GM21786 (cell line): ENCODE measurements around the gene BRD1.

Experiments used
- ATAC-seq: cut with Tn5 transposase; IDR thresholded peaks from one replicate; pipeline ENCODE4 v1.9.1; 2021; ENCODE audit not compliant: unreplicated experiment

BRD1 gene

GRCh38 chr22:49734882-49735281 is 92.8 kb downstream of the BRD1 start:
- no peak for ATAC-seq

DNA sequence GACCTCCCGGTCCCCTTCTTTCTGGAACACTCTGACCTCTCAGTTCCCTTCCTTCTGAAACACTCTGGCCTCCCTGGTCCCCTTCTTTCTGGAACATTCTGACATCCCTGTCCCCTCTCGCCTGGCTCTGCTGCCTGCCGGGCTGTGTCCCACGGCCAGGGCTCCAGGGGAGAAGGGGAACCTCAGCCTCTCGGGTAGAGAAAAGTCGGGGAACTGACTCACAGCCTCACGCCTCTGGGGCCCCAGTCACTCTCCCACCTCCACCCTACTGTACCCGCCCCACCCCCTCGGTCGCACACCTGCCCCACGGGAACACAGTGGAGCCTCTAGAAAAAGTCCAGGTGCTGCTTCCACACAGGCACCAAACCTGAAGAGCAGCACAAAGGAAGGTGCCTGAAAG is 93.3 kb downstream of the BRD1 start:
- no peak for ATAC-seq

- ATAC-seq = no peak
These were observed 94.0 kb downstream of the BRD1 start for GRCh38 chr22:49733631-49734030.

DNA sequence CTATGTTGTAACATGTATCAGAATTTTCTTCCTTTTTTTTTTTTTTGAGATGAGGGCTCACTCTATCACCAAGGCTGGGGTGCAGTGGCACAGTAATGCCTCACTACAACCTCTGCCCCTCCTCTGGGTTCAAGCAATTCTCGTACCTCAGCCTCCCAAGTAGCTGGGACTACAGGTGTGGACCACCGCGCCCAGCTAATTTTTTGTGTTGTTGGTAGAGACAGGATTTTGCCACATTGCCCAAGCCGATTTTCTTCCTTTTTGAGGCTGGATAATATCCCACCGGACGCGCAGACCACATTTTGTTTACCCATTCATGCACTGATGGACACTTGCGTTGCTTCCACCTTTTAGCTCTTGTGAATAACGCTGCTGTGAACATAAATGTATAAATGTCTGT is 97.0 kb downstream of the BRD1 start:
- ATAC-seq = no peak

DNA sequence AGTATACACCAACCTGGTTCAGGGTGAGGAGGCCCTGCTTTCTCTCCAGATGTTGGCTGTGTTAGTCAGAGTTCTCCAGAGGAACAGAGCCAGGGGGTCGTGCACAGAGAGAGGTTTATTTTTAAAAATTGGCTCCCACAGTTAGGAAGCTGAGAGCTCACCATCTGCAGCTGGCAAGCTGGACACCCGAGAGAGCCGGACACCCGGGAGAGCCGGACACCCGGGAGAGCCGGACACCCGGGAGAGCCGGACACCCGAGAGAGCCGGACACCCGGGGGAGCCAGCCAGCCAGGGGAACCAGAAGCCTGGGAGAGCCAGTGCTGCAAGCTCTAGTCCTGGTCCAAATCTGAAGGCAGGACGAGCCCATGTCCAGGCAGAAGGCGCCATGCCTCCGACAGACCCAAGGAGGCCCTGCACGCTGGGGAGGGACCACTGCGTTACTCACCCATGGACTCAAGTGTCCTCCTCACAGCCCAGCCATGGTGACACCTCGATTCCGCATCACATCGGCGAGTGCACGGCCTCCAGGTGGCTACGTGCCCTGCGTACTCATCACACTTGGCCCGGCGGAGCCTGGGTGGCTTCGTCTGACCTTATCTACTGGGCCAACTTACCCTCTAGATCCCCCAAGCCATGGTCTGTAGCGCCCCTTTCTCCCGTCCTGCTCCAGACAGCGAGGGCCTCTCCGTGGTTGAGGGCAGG is 99.0 kb downstream of the BRD1 start:
- ATAC-seq = no peak

GRCh38 chr22:49727881-49728569 is 99.6 kb downstream of the BRD1 start:
- ATAC-seq = no peak

- no peak for ATAC-seq
These were observed 100.3 kb downstream of the BRD1 start for GRCh38 chr22:49727191-49727880.

GRCh38 chr22:49726701-49727101 is 101.0 kb downstream of the BRD1 start:
- ATAC-seq = no peak

- no peak for ATAC-seq
These were observed 101.5 kb downstream of the BRD1 start for GRCh38 chr22:49726022-49726681.

DNA sequence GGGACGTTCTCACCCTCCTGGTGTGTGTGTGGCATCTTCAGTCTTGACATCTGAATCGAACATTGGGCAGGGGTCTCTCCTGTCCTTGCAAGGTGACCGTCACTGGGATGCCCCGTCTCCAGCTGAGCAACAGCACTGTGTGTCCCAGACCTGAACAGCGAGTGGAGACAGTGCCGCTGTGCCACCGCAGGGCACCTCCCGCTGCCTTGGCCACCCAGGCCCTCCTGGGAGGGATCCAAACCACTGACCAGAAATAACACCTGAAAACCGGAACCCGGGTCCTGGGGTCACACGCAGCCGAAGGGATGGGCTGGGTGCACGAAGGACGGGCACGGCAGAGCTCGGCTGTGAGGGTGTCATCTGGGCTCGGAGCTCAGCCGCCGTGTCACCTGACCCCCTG is 102.2 kb downstream of the BRD1 start:
- ATAC-seq = no peak

DNA sequence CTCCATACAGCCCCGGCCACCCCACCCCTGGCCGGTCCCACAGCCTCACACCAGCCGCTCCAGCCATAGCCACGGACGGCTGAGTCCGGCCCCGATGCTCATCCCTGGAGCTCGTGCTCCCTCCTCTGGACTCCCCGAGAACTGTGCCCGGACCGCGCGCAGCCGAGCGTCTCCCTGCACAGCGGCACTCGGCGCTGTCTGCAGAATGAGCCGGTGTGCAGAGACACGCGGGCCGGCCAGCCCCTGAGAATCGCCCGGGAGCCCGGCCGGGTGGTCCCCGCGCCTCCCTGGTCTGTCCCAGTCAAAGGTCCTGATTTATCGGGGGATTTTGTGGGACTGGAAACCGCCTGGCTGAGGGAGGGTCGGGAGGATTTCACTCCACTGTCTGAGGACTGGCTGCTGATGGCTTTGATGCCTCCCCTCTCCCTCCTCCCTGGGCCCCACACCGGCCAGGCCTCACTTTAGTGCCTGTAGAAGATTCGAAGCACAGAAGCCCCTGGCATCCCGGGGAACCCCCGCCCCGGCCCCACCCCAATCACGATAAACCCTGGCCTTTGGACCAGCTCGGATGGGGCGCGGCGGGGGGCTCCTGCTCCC is 102.7 kb downstream of the BRD1 start:
- ATAC-seq = no peak

DNA sequence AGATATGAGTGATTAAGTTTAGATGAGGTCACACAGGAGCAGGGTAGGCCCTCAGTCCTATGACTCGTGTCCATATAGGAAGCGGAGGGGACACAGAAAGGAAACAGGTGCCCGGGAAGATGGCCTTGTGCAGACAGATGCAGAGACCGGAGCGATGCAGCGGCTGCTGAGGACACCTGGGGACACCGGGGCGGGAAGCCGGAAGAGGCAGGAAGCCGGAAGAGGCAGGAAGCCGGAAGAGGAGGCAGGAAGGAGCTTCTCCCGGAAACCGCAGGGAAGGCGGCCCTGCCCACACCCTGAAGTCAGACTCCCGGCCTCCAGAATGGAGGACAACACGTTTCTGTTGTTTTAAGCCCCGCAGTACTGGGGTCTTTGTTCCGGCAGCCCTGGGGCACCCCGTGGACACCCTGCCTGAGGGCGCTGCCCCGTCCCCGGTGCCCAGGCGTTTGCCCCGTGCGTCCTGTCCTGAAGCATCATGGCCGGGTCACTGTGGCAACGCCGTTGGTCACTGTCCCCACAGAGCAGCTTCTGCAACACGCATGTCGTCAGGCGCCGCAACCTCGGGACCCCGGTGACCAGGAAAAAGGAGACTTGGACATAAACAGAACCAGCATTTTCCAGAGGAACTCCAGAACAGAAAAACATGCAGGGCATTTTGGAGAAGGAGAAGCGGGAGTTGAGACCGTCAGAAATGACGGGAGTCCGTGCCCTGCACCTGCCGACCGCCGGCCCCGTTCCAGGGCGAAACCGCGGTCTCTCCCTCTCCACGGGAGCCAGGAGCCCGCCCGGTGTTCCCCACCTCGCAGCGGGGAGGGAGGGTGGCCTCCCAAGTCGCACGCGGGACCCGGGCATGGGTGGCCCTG is 103.4 kb downstream of the BRD1 start:
- no peak for ATAC-seq

DNA sequence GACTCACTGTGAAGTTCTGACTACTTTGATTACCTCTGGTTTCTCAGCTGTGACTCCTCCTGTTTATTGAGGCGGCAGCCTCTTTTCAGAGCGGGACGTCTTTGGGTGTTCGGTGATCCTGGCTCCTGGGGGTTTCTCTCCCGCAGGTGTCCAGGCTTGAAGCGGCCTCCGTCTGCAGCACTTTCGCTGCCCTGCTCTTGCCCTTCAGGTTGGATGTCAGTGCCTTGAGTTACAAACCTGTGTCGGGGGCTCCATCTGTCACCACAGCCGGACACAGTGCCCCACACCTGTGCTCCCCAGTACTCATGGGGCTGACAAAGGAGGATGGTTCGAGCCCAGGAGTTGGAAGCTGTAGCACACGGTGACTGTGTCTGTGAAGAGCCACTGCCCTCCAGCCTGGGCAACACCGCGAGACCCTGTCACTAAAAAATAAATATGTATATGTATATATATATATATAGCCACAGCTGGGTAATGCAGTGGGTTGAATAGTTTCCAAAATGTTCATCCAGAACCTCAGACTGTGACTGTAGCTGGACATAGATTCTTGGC is 104.1 kb downstream of the BRD1 start:
- no peak for ATAC-seq
